HepG2 (cell line): ENCODE measurements around the gene ZNF581. TPM values are rescaled to one million over a fixed set of nuclear protein-coding genes. Genes with fewer than 3 reads are reported as not detected.

Experiments
- CC2D1A ChIP-seq: sonication (generic); formaldehyde crosslinking; IDR thresholded peaks from 2 replicates; pipeline ENCODE4 v1.8.1; 2023; ENCODE audit warnings: mild to moderate bottlenecking, missing genetic modification reagents
- CEBPG ChIP-seq: IDR thresholded peaks from 2 replicates; pipeline ENCODE4 v1.6.1; 2016
- CREB3 ChIP-seq: sonication (generic); formaldehyde crosslinking; IDR thresholded peaks from 2 replicates; pipeline ENCODE4 v1.5.0; 2020; ENCODE audit warnings: missing genetic modification reagents
- DMTF1 ChIP-seq: sonication (generic); formaldehyde crosslinking; IDR thresholded peaks from 2 replicates; pipeline ENCODE4 v1.4.0; 2020; ENCODE audit warnings: mild to moderate bottlenecking, missing genetic modification reagents
- FOXK2 ChIP-seq: fragments of 450-650 bp; IDR thresholded peaks from 2 replicates; pipeline ENCODE4 v1.6.1; 2016
- FOXO1 ChIP-seq: sonication (generic); formaldehyde crosslinking; IDR thresholded peaks from 2 replicates; pipeline ENCODE4 v1.4.0; 2020; ENCODE audit warnings: missing genetic modification reagents
- GABPB1 ChIP-seq: IDR thresholded peaks from 2 replicates; pipeline ENCODE4 v1.6.1; 2016; ENCODE audit warnings: mild to moderate bottlenecking, missing genetic modification reagents, moderate library complexity, missing compliant biosample characterization
- GPN1 ChIP-seq: sonication (generic); formaldehyde crosslinking; IDR thresholded peaks from 2 replicates; pipeline ENCODE4 v1.5.1; 2020; ENCODE audit warnings: missing genetic modification reagents, borderline replicate concordance
- HOXA3 ChIP-seq: sonication (generic); formaldehyde crosslinking; IDR thresholded peaks from 2 replicates; pipeline ENCODE4 v1.5.0; 2020; ENCODE audit warnings: missing genetic modification reagents
- MATR3 ChIP-seq: sonication (generic); formaldehyde crosslinking; IDR thresholded peaks from 2 replicates; pipeline ENCODE4 v1.4.0; 2020; ENCODE audit warnings: missing genetic modification reagents
- MAX ChIP-seq: IDR thresholded peaks from 2 replicates; pipeline ENCODE4 v1.6.1; 2012; ENCODE audit warnings: inconsistent platforms
- MTF2 ChIP-seq: sonication (generic); formaldehyde crosslinking; IDR thresholded peaks from 2 replicates; pipeline ENCODE4 v1.5.0; 2020; ENCODE audit warnings: missing genetic modification reagents, borderline replicate concordance
- SMARCE1 ChIP-seq: fragments of 450-650 bp; IDR thresholded peaks from 2 replicates; pipeline ENCODE4 v1.6.1; 2017; ENCODE audit warnings: borderline replicate concordance
- TFAP4 ChIP-seq: sonication (generic); IDR thresholded peaks from 2 replicates; pipeline ENCODE4 v1.6.1; 2016; ENCODE audit warnings: low read depth, borderline replicate concordance
- ZBTB4 ChIP-seq: sonication (generic); formaldehyde crosslinking; IDR thresholded peaks from 2 replicates; pipeline ENCODE4 v1.4.0; 2020; ENCODE audit warnings: missing genetic modification reagents, mild to moderate bottlenecking, borderline replicate concordance
- ZFP82 ChIP-seq: sonication (generic); formaldehyde crosslinking; IDR thresholded peaks from 2 replicates; pipeline ENCODE4 v1.5.1; 2020; ENCODE audit warnings: mild to moderate bottlenecking, missing genetic modification reagents, borderline replicate concordance
- ZNF101 ChIP-seq: sonication (generic); formaldehyde crosslinking; IDR thresholded peaks from 2 replicates; pipeline ENCODE4 v1.4.0; 2020; ENCODE audit warnings: mild to moderate bottlenecking, low read depth, missing genetic modification reagents, borderline replicate concordance
- ZNF253 ChIP-seq: sonication (generic); formaldehyde crosslinking; IDR thresholded peaks from 2 replicates; pipeline ENCODE4 v1.8.0; 2022; ENCODE audit warnings: mild to moderate bottlenecking, missing genetic modification reagents, borderline replicate concordance
- ZNF569 ChIP-seq: sonication (generic); formaldehyde crosslinking; IDR thresholded peaks from 2 replicates; pipeline ENCODE4 v1.5.0; 2020; ENCODE audit warnings: mild to moderate bottlenecking, missing genetic modification reagents, moderate library complexity, borderline replicate concordance
- ZNF747 ChIP-seq: sonication (generic); formaldehyde crosslinking; IDR thresholded peaks from 2 replicates; pipeline ENCODE4 v1.8.1; 2023; ENCODE audit warnings: missing genetic modification reagents, mild to moderate bottlenecking, borderline replicate concordance
- ZNF777 ChIP-seq: sonication (generic); formaldehyde crosslinking; IDR thresholded peaks from 2 replicates; pipeline ENCODE4 v1.4.0; 2020; ENCODE audit warnings: missing genetic modification reagents
- ZNF850 ChIP-seq: sonication (generic); formaldehyde crosslinking; conservative IDR thresholded peaks from 2 replicates; pipeline ENCODE4 v1.9.0; 2021; ENCODE audit warnings: mild to moderate bottlenecking, missing genetic modification reagents
- ZSCAN20 ChIP-seq: sonication (generic); formaldehyde crosslinking; IDR thresholded peaks from 2 replicates; pipeline ENCODE4 v1.4.0; 2020; ENCODE audit warnings: missing genetic modification reagents, mild to moderate bottlenecking, borderline replicate concordance
- polyA plus RNA-seq, 8 experiments: library from polyadenylated mRNA; depleted of rRNA in 3 of 8; stranded (reverse) in 7 of 8; unstranded in 1 of 8; fragments of >200 nt; fragmentation: Illumina TruSeq in 4 of 8; extraction: Trizol in 4 of 8; gene quantifications; 2 replicates each; pipeline versions ENCODE4 v1.2.1 to v1.2.3, GENCODE V29; 2011 to 2016; ENCODE audit warnings: low read depth in 4 of 8, missing spikeins in 1 of 8, mixed read lengths in 1 of 8; ENCODE audit not compliant: insufficient read depth in 1 of 8
- total RNA-seq, 5 experiments: library from RNA; depleted of rRNA; stranded (reverse); fragments of >200 nt; fragmentation: Illumina TruSeq; extraction: Trizol; gene quantifications; 2 replicates each; pipeline ENCODE4 v1.2.3, GENCODE V29; 2016; ENCODE audit warnings: low read depth in 1 of 5

Gene ZNF581
- total and polyA plus RNA-seq, 2 of the 13 experiments (the other 11 are each of a cell fraction or from before 2014, with no cell fraction given) = 19.6 to 49.5 TPM

GRCh38 chr19:55642153-55643002 lies 1.1 kb upstream of the ZNF581 start (continued):
- peak; percentile 35 for TF ChIP-seq GABPB1 (CRISPR knock-in tag)
- TF ChIP-seq FOXK2 = no peak
- peak; percentile 41; the same call in 1 of the 2 replicates for TF ChIP-seq ZNF253 (CRISPR knock-in tag)
- TF ChIP-seq SMARCE1 = no peak
- no peak for TF ChIP-seq ZNF569 (CRISPR knock-in tag)
- TF ChIP-seq MATR3 = no peak
- TF ChIP-seq ZNF777 (CRISPR knock-in tag) = no peak
- TF ChIP-seq ZBTB4 (CRISPR knock-in tag) = no peak
- TF ChIP-seq ZNF850 (CRISPR knock-in tag) = no peak
- peak; percentile 29; the same call in 1 of the 2 replicates for TF ChIP-seq CREB3 (CRISPR knock-in tag)
- peak; percentile 81 for TF ChIP-seq HOXA3
- TF ChIP-seq DMTF1 = no peak
- TF ChIP-seq ZSCAN20 (CRISPR knock-in tag) = no peak
- no peak for TF ChIP-seq FOXO1 (CRISPR knock-in tag)
- TF ChIP-seq TFAP4 = no peak
- TF ChIP-seq CEBPG (CRISPR knock-in tag) = no peak
- no peak for TF ChIP-seq MTF2 (CRISPR knock-in tag)
- TF ChIP-seq ZNF747 (CRISPR knock-in tag) = no peak
- TF ChIP-seq CC2D1A (CRISPR knock-in tag) = no peak
- TF ChIP-seq MAX = peak; percentile 80
- peak; percentile 64; the same call in 1 of the 2 replicates for TF ChIP-seq ZFP82 (CRISPR knock-in tag)
- no peak for TF ChIP-seq ZNF101 (CRISPR knock-in tag)
- no peak for TF ChIP-seq GPN1 (CRISPR knock-in tag)
